Gastrocnemius medialis (tissue), 4 donors: ENCODE measurements around the gene TIMP4. TPM values are rescaled to one million over a fixed set of nuclear protein-coding genes. Genes with fewer than 3 reads are reported as not detected.

Source experiments
- ATAC-seq, 2 donors: fragments of 150-250 bp; one replicate each; pipeline ENCODE4 v1.9.1; 2016
- DNase-seq, 2 donors: peaks; one replicate each; pipeline ENCODE4 v3.0.0-alpha.2; 2019
- H3K27ac ChIP-seq, 4 donors: fragments of 200-600 bp; sonication (generic); 1 replicate in 1 of 4; 2 replicates in 3 of 4; pipeline ENCODE4 v1.5.1; 2016 to 2018; ENCODE audit warnings: mild to moderate bottlenecking in 2 of 4, moderate library complexity in 1 of 4
- H3K27me3 ChIP-seq, 3 donors: fragments of 200-600 bp; sonication (generic) in 2 of 3; 1 replicate in 1 of 3; 2 replicates in 2 of 3; pipeline versions ENCODE4 v1.5.1 to v1.6.0; 2016 to 2019; ENCODE audit warnings: mild to moderate bottlenecking in 1 of 3, moderate library complexity in 1 of 3
- H3K36me3 ChIP-seq, 2 donors: fragments of 200-600 bp; sonication (generic) in 1 of 2; one replicate each; pipeline ENCODE4 v1.5.1; 2017 to 2018
- H3K4me1 ChIP-seq, 2 donors: fragments of 200-600 bp; sonication (generic) in 1 of 2; one replicate each; pipeline ENCODE4 v1.5.1; 2016 to 2017; ENCODE audit warnings: mild to moderate bottlenecking in 2 of 2
- H3K4me3 ChIP-seq, 4 donors: fragments of 200-600 bp; sonication (generic) in 3 of 4; 1 replicate in 1 of 4; 2 replicates in 3 of 4; pipeline ENCODE4 v1.5.1; 2016 to 2019; ENCODE audit warnings: mild to moderate bottlenecking in 2 of 4
- H3K9me3 ChIP-seq, 3 donors: fragments of 200-600 bp; sonication (generic) in 2 of 3; 1 replicate in 1 of 3; 2 replicates in 2 of 3; pipeline ENCODE4 v1.5.1; 2016 to 2019
- CTCF ChIP-seq, 5 experiments: fragments of 450-650 bp in 3 of 5; fragments of 200-600 bp in 2 of 5; sonication (generic) in 2 of 5; IDR thresholded peaks in 4 of 5; conservative IDR thresholded peaks in 1 of 5; 1 replicate in 4 of 5; 2 replicates in 1 of 5; pipeline ENCODE4 v1.5.1; 2016 to 2019; ENCODE audit warnings: antibody characterized with exemption in 5 of 5, mild to moderate bottlenecking in 3 of 5, moderate library complexity in 3 of 5
- POLR2A ChIP-seq, 2 donors: fragments of 450-650 bp; IDR thresholded peaks; one replicate each; pipeline ENCODE4 v1.6.1; 2017; ENCODE audit warnings: antibody characterized with exemption in 2 of 2, mild to moderate bottlenecking in 2 of 2, moderate library complexity in 2 of 2
- in situ Hi-C, 4 donors: fragments of 200-750 bp; cut with MboI; loops; one replicate each; pipeline versions ENCODE4 v1.15.0 to v1.8.0; 2017; ENCODE audit warnings: low sequenced_read_pairs in 4 of 4
- intact Hi-C: fragments of 100-400 bp; cut with DNase I; formaldehyde crosslinking; loops from one replicate; pipeline ENCODE4 v1.15.1; 2023; ENCODE audit warnings: low total_unique reads
- total RNA-seq, 4 donors: library from RNA; depleted of rRNA; stranded (reverse); fragments of >200 nt; gene quantifications; one replicate each; pipeline versions ENCODE4 v1.1.0 to v1.2.3, GENCODE V29; 2016

The TIMP4 gene
- total RNA-seq, 4 donors from 2014 or later = 15.9 to 29.7 (median 22.5) TPM

GRCh38 chr3:12177126-12177525 lies 18.4 kb upstream of the TIMP4 start:
- intact Hi-C loops (loop anchor here (5.0 kb wide), 1 partner anchor 305 kb away; the partner anchor contains the start of gene TSEN2), in situ Hi-C loops (loop anchor here (5.0 kb wide), 2 partner anchors 35 to 40 kb away; no protein-coding TSS in a partner anchor)
- H3K4me1 ChIP-seq = peaks cover 5 to 6% of the 10 kb centered on the region in 2 donors
- no peak overlapping the region for H3K4me3 ChIP-seq
- H3K27me3 ChIP-seq = no peaks in the 10 kb centered on the region
- H3K27ac ChIP-seq = peak overlapping the region; percentile 30 to 53 (median 50)
- no peaks in the 10 kb centered on the region for H3K36me3 ChIP-seq
- ATAC-seq (no peak), DNase-seq (no peak)
- TF ChIP-seq CTCF (IDR thresholded peaks at IDR 0.05 in 4 of 5, conservative IDR thresholded peaks at IDR 0.05 in 1 of 5) (no peak), POLR2A (IDR thresholded peaks at IDR 0.05) (no peak)
- peaks cover 0 to 3% (median 0%) of the 10 kb centered on the region in 3 donors for H3K9me3 ChIP-seq

GRCh38 chr3:12175844-12176453 lies 17.2 kb upstream of the TIMP4 start:
- Histone ChIP-seq H3K9me3 (peaks cover 0 to 3% (median 0%) of the 10 kb centered on the region in 3 donors), H3K36me3 (no peaks in the 10 kb centered on the region), H3K4me3 (no peak overlapping the region), H3K27me3 (no peaks in the 10 kb centered on the region), H3K4me1 (peaks cover 5 to 6% of the 10 kb centered on the region in 2 donors), H3K27ac (peak overlapping the region in 2 of 4 donors; percentile 12 to 33)
- ATAC-seq = peak; percentile 79 to 86
- peak; percentile 26 to 60 for DNase-seq
- in situ Hi-C loops = loop anchor here (5.0 kb wide), 2 partner anchors 34 to 39 kb away; no protein-coding TSS in a partner anchor
- intact Hi-C loops = loop anchor here (1.0 to 5.0 kb wide), 2 partner anchors 41 to 306 kb away; partner anchors contain the start of gene TSEN2
- TF ChIP-seq POLR2A (IDR thresholded peaks at IDR 0.05) = no peak
- peak; percentile 85 to 96 (median 93) for TF ChIP-seq CTCF (IDR thresholded peaks at IDR 0.05 in 4 of 5, conservative IDR thresholded peaks at IDR 0.05 in 1 of 5)

GRCh38 chr3:12175137-12175593 lies 16.5 kb upstream of the TIMP4 start:
- H3K27me3 ChIP-seq = no peaks in the 10 kb centered on the region
- in situ Hi-C loops = loop anchor here (5.0 kb wide), 2 partner anchors 33 to 38 kb away; no protein-coding TSS in a partner anchor
- no peak overlapping the region for H3K4me3 ChIP-seq
- ATAC-seq = peak in 1 of 2 donors; percentile 9
- peaks cover 5 to 6% of the 10 kb centered on the region in 2 donors for H3K4me1 ChIP-seq
- H3K36me3 ChIP-seq = no peaks in the 10 kb centered on the region
- DNase-seq = no peak
- peak overlapping the region in 3 of 4 donors; percentile 12 to 33 (median 22) for H3K27ac ChIP-seq
- intact Hi-C loops = loop anchor here (5.0 kb wide), 1 partner anchor 307 kb away; the partner anchor contains the start of gene TSEN2
- H3K9me3 ChIP-seq = peaks cover 0 to 3% (median 0%) of the 10 kb centered on the region in 3 donors
- no peak for TF ChIP-seq CTCF (IDR thresholded peaks at IDR 0.05 in 4 of 5, conservative IDR thresholded peaks at IDR 0.05 in 1 of 5)
- no peak for TF ChIP-seq POLR2A (IDR thresholded peaks at IDR 0.05)

GRCh38 chr3:12170207-12170606 lies 11.5 kb upstream of the TIMP4 start:
- H3K36me3 ChIP-seq = no peaks in the 10 kb centered on the region
- intact Hi-C loops (no loop called here), in situ Hi-C loops (no loop called here)
- peaks cover 0 to 3% (median 0%) of the 10 kb centered on the region in 3 donors for H3K9me3 ChIP-seq
- H3K27ac ChIP-seq = peak overlapping the region in 1 of 4 donors; percentile 28
- H3K4me1 ChIP-seq = peaks cover 0 to under 1% of the 10 kb centered on the region in 2 donors
- DNase-seq (peak in 1 of 2 donors; percentile 68), ATAC-seq (peak; percentile 55 to 89)
- H3K27me3 ChIP-seq = no peaks in the 10 kb centered on the region
- no peak for TF ChIP-seq POLR2A (IDR thresholded peaks at IDR 0.05)
- no peak for TF ChIP-seq CTCF (IDR thresholded peaks at IDR 0.05 in 4 of 5, conservative IDR thresholded peaks at IDR 0.05 in 1 of 5)
- H3K4me3 ChIP-seq = no peak overlapping the region
